Keratinocyte (primary cell): Measurements from ENCODE around the gene LRRC8C.

ENCODE experiments used
- EZH2 ChIP-seq: IDR thresholded peaks from one replicate; pipeline ENCODE4 v1.6.1; 2012; ENCODE audit warnings: inconsistent platforms, mild to moderate bottlenecking, low read length, moderate library complexity
- TF ChIP-seq, protein P1 (sequence below), 3 experiments: IDR thresholded peaks in 1 of 3; conservative IDR thresholded peaks in 1 of 3; optimal IDR thresholded peaks in 1 of 3; 2 replicates in 2 of 3; 3 replicates in 1 of 3; pipeline versions ENCODE3 to v1.5.1; 2011; ENCODE audit warnings: low read length in 3 of 3, mild to moderate bottlenecking in 3 of 3, moderate library complexity in 2 of 3, control low read depth in 1 of 3, inconsistent platforms in 1 of 3; ENCODE audit not compliant: insufficient read depth in 2 of 3; ENCODE audit errors: extremely low read depth in 1 of 3

DNA sequence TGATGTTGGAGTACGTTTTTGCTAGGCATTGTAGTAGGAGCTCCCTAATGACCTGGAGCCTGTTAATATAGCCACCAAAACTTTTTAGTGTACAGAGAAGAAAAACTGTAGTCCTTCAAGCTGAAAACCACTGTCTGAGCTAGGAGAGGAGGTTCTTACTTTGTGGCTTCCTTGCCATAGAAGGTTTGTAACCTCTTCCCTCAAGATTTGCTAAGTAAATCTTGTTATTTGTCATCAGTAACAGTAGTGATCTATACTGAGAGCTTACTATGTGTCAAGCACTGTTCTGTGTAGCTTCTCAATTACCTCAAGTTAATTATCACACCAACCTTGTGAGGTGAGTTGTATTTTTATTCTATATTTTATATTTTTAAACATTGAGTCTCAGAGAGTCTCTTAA, 21.2 kb upstream of the LRRC8C start:
- TF ChIP-seq, protein P1, sequence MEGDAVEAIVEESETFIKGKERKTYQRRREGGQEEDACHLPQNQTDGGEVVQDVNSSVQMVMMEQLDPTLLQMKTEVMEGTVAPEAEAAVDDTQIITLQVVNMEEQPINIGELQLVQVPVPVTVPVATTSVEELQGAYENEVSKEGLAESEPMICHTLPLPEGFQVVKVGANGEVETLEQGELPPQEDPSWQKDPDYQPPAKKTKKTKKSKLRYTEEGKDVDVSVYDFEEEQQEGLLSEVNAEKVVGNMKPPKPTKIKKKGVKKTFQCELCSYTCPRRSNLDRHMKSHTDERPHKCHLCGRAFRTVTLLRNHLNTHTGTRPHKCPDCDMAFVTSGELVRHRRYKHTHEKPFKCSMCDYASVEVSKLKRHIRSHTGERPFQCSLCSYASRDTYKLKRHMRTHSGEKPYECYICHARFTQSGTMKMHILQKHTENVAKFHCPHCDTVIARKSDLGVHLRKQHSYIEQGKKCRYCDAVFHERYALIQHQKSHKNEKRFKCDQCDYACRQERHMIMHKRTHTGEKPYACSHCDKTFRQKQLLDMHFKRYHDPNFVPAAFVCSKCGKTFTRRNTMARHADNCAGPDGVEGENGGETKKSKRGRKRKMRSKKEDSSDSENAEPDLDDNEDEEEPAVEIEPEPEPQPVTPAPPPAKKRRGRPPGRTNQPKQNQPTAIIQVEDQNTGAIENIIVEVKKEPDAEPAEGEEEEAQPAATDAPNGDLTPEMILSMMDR (optimal IDR thresholded peaks at IDR 0.05 in 1 of 3, IDR thresholded peaks at IDR 0.05 in 1 of 3, conservative IDR thresholded peaks at IDR 0.05 in 1 of 3; ENCODE audit: extremely low read depth in 1 of 3, insufficient read depth in 2 of 3, low read length in 3 of 3): no peak
- no peak for TF ChIP-seq EZH2
